ENCODE data around the gene SSUH2.

DNA sequence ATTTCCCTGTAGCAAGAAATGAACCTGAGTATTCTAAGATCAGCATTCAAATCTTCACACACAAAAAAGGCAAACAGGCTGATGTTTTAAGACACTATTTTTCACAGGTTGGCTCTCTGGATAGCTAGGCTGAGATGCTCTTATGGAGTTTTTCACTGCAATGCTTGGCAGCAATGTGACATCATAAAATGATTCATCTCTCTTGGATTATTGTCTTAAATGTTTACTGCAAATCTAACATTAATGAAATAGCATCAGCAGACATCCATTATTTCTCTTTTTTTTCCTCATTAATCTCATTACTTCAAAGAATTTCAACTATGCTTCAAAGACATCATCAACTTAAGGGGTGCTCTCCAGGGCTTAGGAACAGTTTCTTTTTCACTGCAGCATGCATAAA, 23.6 kb upstream of the SSUH2 start:
- TF ChIP-seq POLR2A (IDR thresholded peaks at IDR 0.05; ENCODE audit: insufficient read depth in 1 of 2, low read depth in 2 of 2, low read length in 2 of 2) (no peak), RAD51 (IDR thresholded peaks at IDR 0.05; ENCODE audit: borderline replicate concordance) (no peak), ZNF879 (CRISPR knock-in tag; IDR thresholded peaks at IDR 0.05) (no peak), HIVEP1 (CRISPR knock-in tag; IDR thresholded peaks at IDR 0.05) (no peak), EP300 (IDR thresholded peaks at IDR 0.05; ENCODE audit: low read depth in 2 of 2, low read length in 2 of 2) (no peak), EP300 (CRISPR knock-in tag; IDR thresholded peaks at IDR 0.05; ENCODE audit: borderline replicate concordance) (no peak)

Measured in HepG2 (cell line).